Neutrophil (primary cell): ENCODE measurements around the gene DENND1C.

Experiments used
- H3K27ac ChIP-seq: fragments of 200-600 bp; sonication (generic); 2 replicates; pipeline ENCODE4 v1.5.1; 2016; ENCODE audit warnings: mild to moderate bottlenecking, moderate library complexity
- H3K27me3 ChIP-seq: fragments of 200-600 bp; sonication (generic); 2 replicates; pipeline ENCODE4 v1.6.0; 2016; ENCODE audit warnings: mild to moderate bottlenecking
- H3K36me3 ChIP-seq: fragments of 200-600 bp; sonication (generic); 2 replicates; pipeline ENCODE4 v1.5.1; 2017
- H3K4me1 ChIP-seq, 2 experiments: fragments of 200-600 bp in 1 of 2; sonication (generic) in 1 of 2; 1 replicate in 1 of 2; 2 replicates in 1 of 2; pipeline versions ENCODE4 v1.5.1 to v1.6.1; 2013 to 2016; ENCODE audit warnings: low read depth in 1 of 2, low read length in 1 of 2, mild to moderate bottlenecking in 1 of 2, moderate library complexity in 1 of 2; ENCODE audit not compliant: control insufficient read depth in 1 of 2, insufficient read depth in 1 of 2
- H3K4me3 ChIP-seq, 2 experiments: fragments of 200-600 bp in 1 of 2; sonication (generic) in 1 of 2; 1 replicate in 1 of 2; 2 replicates in 1 of 2; pipeline ENCODE4 v1.5.1; 2013 to 2016; ENCODE audit warnings: low read depth in 1 of 2, low read length in 1 of 2, mild to moderate bottlenecking in 1 of 2, moderate library complexity in 1 of 2
- H3K9me3 ChIP-seq: fragments of 200-600 bp; sonication (generic); 2 replicates; pipeline ENCODE4 v1.5.1; 2016
- CTCF ChIP-seq: fragments of 200-600 bp; sonication (generic); IDR thresholded peaks from 2 replicates; pipeline ENCODE4 v1.5.1; 2016; ENCODE audit warnings: antibody characterized with exemption

DENND1C gene

GRCh38 chr19:6455924-6456323 lies 25.7 kb downstream of the DENND1C start:
- TF ChIP-seq CTCF = no peak
- no peaks in the 10 kb centered on the region for H3K36me3 ChIP-seq
- H3K27ac ChIP-seq = no peak overlapping the region
- H3K27me3 ChIP-seq = peaks cover 46% of the 10 kb centered on the region
- H3K4me3 ChIP-seq = no peak overlapping the region
- H3K4me1 ChIP-seq = peaks cover 13 to 16% of the 10 kb centered on the region in 2 experiments
- H3K9me3 ChIP-seq = no peaks in the 10 kb centered on the region

GRCh38 chr19:6453951-6454565 lies 27.5 kb downstream of the DENND1C start:
- Histone ChIP-seq H3K27me3 (peaks cover 27% of the 10 kb centered on the region), H3K36me3 (no peaks in the 10 kb centered on the region), H3K4me3 (no peak overlapping the region), H3K4me1 (no peaks in the 10 kb centered on the region), H3K27ac (no peak overlapping the region), H3K9me3 (no peaks in the 10 kb centered on the region)
- no peak for TF ChIP-seq CTCF

GRCh38 chr19:6452899-6453298 lies 28.7 kb downstream of the DENND1C start:
- Histone ChIP-seq H3K27ac (no peak overlapping the region), H3K36me3 (no peaks in the 10 kb centered on the region)
- no peak for TF ChIP-seq CTCF

GRCh38 chr19:6452223-6452614 lies 29.4 kb downstream of the DENND1C start:
- Histone ChIP-seq H3K27ac (no peak overlapping the region), H3K9me3 (no peaks in the 10 kb centered on the region), H3K27me3 (peaks cover 9% of the 10 kb centered on the region), H3K4me1 (no peaks in the 10 kb centered on the region), H3K4me3 (no peak overlapping the region), H3K36me3 (no peaks in the 10 kb centered on the region)
- TF ChIP-seq CTCF = no peak

More at GRCh38 chr19:6452899-6453298, 28.7 kb downstream of the DENND1C start:
- Histone ChIP-seq H3K4me1 (no peaks in the 10 kb centered on the region), H3K4me3 (no peak overlapping the region), H3K27me3 (peaks cover 16% of the 10 kb centered on the region), H3K9me3 (no peaks in the 10 kb centered on the region)

GRCh38 chr19:6451583-6452222 lies 29.9 kb downstream of the DENND1C start:
- H3K4me1 ChIP-seq = no peaks in the 10 kb centered on the region
- H3K9me3 ChIP-seq = no peaks in the 10 kb centered on the region
- H3K4me3 ChIP-seq = no peak overlapping the region
- TF ChIP-seq CTCF = no peak
- H3K36me3 ChIP-seq = no peaks in the 10 kb centered on the region
- peaks cover 5% of the 10 kb centered on the region for H3K27me3 ChIP-seq
- H3K27ac ChIP-seq = no peak overlapping the region
